ENCODE data around the gene CMC2. TPM values are rescaled to one million over a fixed set of nuclear protein-coding genes. Genes with fewer than 3 reads are reported as not detected.

The CMC2 gene
- total RNA-seq, 1 experiment from 2014 or later = 82.0 TPM

DNA sequence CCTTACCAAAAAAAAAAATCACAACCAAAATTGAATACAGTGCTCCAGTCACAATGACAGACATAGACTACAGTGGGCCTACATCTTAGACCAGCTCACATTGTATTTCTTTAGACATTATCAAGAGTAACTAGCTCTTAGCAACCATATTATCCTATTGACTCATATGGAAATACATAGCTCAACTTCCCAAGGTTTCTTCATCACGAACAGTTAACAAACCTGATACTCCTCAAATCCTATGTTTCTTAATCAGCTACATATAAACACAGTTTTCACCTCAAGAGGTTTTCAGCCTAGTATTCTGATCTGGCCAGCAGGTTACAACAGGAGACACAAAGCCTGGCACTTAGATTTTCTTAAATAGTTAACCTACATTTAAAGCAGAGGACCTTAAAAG lies 29.7 kb downstream of the CMC2 start:
- CTCF ChIA-PET = no interaction called here
- DNase-seq (ENCODE audit: low read depth, low spot score) = no peak
- no TSS peak for BruUV-seq (replicated peaks)

DNA sequence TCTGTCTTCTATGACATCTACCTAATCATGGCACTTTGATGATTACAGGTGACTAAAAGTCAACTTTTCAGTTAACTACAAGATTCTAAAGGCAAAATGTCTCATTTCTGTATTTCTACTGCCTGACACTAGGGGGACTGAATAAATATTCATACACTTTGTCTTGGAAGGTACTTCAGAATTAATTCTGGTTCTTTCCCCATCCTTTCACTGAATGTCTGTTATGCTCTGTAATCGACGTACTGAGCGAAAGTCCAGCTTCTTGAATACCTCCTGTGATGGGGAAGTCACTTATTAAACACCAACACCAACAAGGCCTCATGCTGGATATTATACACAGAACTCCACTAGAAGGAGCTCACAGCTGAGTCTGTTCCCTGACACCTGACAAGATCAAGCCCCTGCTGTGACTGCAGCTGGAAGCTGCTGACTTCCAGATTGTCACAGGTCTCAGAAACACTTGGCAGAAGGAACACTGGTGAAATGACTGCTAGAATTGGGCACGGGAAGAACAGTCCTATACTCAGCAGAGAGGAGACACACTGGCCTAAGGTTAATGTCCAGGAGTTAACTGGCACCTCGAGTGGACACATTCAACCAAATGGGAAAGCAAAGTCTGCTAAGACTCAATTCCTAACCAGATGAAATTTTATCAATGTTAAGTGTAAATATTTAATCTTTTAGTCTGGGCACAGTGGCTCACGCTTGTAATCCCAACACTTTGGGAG lies 31.9 kb downstream of the CMC2 start:
- H3K4me3 ChIP-seq (ENCODE audit: low read depth in 2 of 2, low read length in 2 of 2) = no peak overlapping the region
- no TSS peak for BruUV-seq (replicated peaks)
- H3K27me3 ChIP-seq (ENCODE audit: control insufficient read depth, insufficient read depth, low read length) = no peaks in the 10 kb centered on the region
- H3K9me3 ChIP-seq (ENCODE audit: control insufficient read depth, insufficient read depth, low read depth, low read length) = no peaks in the 10 kb centered on the region
- TF ChIP-seq TCF7L2 (IDR thresholded peaks at IDR 0.05; ENCODE audit: low read depth, low read length) = no peak
- TF ChIP-seq, protein P1, sequence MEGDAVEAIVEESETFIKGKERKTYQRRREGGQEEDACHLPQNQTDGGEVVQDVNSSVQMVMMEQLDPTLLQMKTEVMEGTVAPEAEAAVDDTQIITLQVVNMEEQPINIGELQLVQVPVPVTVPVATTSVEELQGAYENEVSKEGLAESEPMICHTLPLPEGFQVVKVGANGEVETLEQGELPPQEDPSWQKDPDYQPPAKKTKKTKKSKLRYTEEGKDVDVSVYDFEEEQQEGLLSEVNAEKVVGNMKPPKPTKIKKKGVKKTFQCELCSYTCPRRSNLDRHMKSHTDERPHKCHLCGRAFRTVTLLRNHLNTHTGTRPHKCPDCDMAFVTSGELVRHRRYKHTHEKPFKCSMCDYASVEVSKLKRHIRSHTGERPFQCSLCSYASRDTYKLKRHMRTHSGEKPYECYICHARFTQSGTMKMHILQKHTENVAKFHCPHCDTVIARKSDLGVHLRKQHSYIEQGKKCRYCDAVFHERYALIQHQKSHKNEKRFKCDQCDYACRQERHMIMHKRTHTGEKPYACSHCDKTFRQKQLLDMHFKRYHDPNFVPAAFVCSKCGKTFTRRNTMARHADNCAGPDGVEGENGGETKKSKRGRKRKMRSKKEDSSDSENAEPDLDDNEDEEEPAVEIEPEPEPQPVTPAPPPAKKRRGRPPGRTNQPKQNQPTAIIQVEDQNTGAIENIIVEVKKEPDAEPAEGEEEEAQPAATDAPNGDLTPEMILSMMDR (IDR thresholded peaks at IDR 0.05) = peak; percentile 43; the same call in 1 of the 2 replicates
- no peaks in the 10 kb centered on the region; the same call in 1 of the 2 replicates for H3K36me3 ChIP-seq (ENCODE audit: control insufficient read depth, insufficient read depth, low read length)
- no peak for ATAC-seq
- POLR2A ChIA-PET = no interaction called here
- in situ Hi-C loops (cut with HindIII; ENCODE audit: low pct_unique_long_range_greater_than_20kb, low sequenced_read_pairs) (no loop called here), intact Hi-C loops (cut with micrococcal nuclease; ENCODE audit: unreplicated experiment) (no loop called here)
- DNase-seq (ENCODE audit: low read depth, low spot score) = no peak
- H3K27ac ChIP-seq (ENCODE audit: low read length) = no peak overlapping the region
- H3K4me1 ChIP-seq (ENCODE audit: control insufficient read depth, insufficient read depth, low read length) = no peaks in the 10 kb centered on the region
- CTCF ChIA-PET = interaction anchor here (0.6 kb wide), 1 partner anchor 19 kb away, joined by 3 read pairs; no protein-coding TSS in a partner anchor

More for the DNA sequence above, 29.7 kb downstream of the CMC2 start:
- no peak for ATAC-seq
- no peak for TF ChIP-seq TCF7L2 (IDR thresholded peaks at IDR 0.05; ENCODE audit: low read depth, low read length)
- in situ Hi-C loops (cut with HindIII; ENCODE audit: low pct_unique_long_range_greater_than_20kb, low sequenced_read_pairs) = no loop called here
- no peaks in the 10 kb centered on the region for H3K9me3 ChIP-seq (ENCODE audit: control insufficient read depth, insufficient read depth, low read depth, low read length)
- POLR2A ChIA-PET = no interaction called here
- no peaks in the 10 kb centered on the region; the same call in 1 of the 2 replicates for H3K36me3 ChIP-seq (ENCODE audit: control insufficient read depth, insufficient read depth, low read length)
- H3K27ac ChIP-seq (ENCODE audit: low read length) = no peak overlapping the region
- no peaks in the 10 kb centered on the region for H3K4me1 ChIP-seq (ENCODE audit: control insufficient read depth, insufficient read depth, low read length)
- no peak overlapping the region for H3K4me3 ChIP-seq (ENCODE audit: low read depth in 2 of 2, low read length in 2 of 2)
- H3K27me3 ChIP-seq (ENCODE audit: control insufficient read depth, insufficient read depth, low read length) = no peaks in the 10 kb centered on the region
- intact Hi-C loops (cut with micrococcal nuclease; ENCODE audit: unreplicated experiment) = no loop called here

GRCh38 chr16:80973991-80974390 lies 32.7 kb downstream of the CMC2 start:
- POLR2A ChIA-PET = no interaction called here
- DNase-seq (ENCODE audit: low read depth, low spot score) (no peak), ATAC-seq (no peak)
- TF ChIP-seq POLR2AphosphoS5 (IDR thresholded peaks at IDR 0.05; ENCODE audit: low read depth, low read length) (no peak), TCF7L2 (IDR thresholded peaks at IDR 0.05; ENCODE audit: low read depth, low read length) (no peak), SIN3A (IDR thresholded peaks at IDR 0.05; ENCODE audit: borderline replicate concordance, insufficient read depth, low read depth, low read length) (no peak)
- TF ChIP-seq, protein P1 (IDR thresholded peaks at IDR 0.05) = no peak
- TF ChIP-seq, protein P2, sequence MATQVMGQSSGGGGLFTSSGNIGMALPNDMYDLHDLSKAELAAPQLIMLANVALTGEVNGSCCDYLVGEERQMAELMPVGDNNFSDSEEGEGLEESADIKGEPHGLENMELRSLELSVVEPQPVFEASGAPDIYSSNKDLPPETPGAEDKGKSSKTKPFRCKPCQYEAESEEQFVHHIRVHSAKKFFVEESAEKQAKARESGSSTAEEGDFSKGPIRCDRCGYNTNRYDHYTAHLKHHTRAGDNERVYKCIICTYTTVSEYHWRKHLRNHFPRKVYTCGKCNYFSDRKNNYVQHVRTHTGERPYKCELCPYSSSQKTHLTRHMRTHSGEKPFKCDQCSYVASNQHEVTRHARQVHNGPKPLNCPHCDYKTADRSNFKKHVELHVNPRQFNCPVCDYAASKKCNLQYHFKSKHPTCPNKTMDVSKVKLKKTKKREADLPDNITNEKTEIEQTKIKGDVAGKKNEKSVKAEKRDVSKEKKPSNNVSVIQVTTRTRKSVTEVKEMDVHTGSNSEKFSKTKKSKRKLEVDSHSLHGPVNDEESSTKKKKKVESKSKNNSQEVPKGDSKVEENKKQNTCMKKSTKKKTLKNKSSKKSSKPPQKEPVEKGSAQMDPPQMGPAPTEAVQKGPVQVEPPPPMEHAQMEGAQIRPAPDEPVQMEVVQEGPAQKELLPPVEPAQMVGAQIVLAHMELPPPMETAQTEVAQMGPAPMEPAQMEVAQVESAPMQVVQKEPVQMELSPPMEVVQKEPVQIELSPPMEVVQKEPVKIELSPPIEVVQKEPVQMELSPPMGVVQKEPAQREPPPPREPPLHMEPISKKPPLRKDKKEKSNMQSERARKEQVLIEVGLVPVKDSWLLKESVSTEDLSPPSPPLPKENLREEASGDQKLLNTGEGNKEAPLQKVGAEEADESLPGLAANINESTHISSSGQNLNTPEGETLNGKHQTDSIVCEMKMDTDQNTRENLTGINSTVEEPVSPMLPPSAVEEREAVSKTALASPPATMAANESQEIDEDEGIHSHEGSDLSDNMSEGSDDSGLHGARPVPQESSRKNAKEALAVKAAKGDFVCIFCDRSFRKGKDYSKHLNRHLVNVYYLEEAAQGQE (IDR thresholded peaks at IDR 0.05; ENCODE audit: insufficient read depth in 1 of 2, low read depth in 2 of 2, low read length in 1 of 2) = no peak
- no peaks in the 10 kb centered on the region; the same call in 1 of the 2 replicates for H3K36me3 ChIP-seq (ENCODE audit: control insufficient read depth, insufficient read depth, low read length)
- H3K4me3 ChIP-seq (ENCODE audit: low read depth in 2 of 2, low read length in 2 of 2) = no peak overlapping the region
- intact Hi-C loops (cut with micrococcal nuclease; ENCODE audit: unreplicated experiment) = no loop called here
- BruUV-seq (replicated peaks) = no TSS peak
- in situ Hi-C loops (cut with HindIII; ENCODE audit: low pct_unique_long_range_greater_than_20kb, low sequenced_read_pairs) = no loop called here
- CTCF ChIA-PET = no interaction called here
- H3K9me3 ChIP-seq (ENCODE audit: control insufficient read depth, insufficient read depth, low read depth, low read length) = no peaks in the 10 kb centered on the region
- no peaks in the 10 kb centered on the region for H3K27me3 ChIP-seq (ENCODE audit: control insufficient read depth, insufficient read depth, low read length)
- no peak overlapping the region for H3K27ac ChIP-seq (ENCODE audit: low read length)
- H3K4me1 ChIP-seq (ENCODE audit: control insufficient read depth, insufficient read depth, low read length) = no peaks in the 10 kb centered on the region

Measured in Panc1 (cell line).